ENCODE results near the gene PKIG. TPM values are rescaled to one million over a fixed set of nuclear protein-coding genes. Genes with fewer than 3 reads are reported as not detected.

Gene PKIG
- total and polyA plus RNA-seq, 10 of the 15 experiments (the other 5 are each of a cell fraction or from before 2014, with no cell fraction given), result 5.7 to 82.3 (median 39.7) TPM

DNA sequence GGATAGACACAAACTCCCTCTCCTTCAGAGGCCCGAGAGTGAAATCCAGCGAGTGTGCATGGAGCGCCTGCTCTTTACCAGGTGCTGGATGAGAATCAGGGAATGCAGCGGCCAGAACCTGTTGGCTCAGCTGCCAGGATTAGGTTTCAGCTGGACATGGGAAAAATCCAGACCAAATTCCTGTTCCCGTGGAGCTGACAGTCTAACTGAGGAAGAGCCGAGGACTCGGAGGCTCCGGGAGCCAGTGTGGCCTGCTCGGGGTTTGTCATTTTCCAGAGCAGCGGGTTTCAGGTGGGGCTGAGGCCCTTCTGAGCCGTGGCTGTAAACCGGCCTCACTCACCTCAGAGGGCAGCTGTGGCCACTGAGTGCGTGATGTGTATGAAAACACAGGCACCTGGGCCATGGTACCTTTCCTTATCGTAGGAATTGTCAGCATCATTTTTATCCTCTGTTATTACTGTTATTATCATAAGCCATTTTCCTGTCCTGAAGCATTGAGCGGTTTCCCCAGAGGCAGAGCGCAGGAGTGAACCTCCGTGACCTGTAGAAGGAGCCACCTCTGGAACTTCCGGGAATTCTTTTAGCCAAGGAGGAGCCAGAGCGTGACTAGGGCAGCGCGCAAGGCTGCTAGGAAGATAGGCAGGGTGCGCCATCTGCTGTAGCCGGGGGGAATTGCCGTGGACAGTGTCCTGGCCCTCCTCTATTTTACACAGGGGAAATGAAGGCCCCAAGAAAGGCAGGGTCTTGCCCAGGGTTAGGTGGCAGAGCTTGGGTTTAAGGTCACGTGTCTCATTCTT, 27.3 kb downstream of the PKIG start (continued):
- TF ChIP-seq ZBTB4 (CRISPR knock-in tag; IDR thresholded peaks at IDR 0.05), result no peak
- TF ChIP-seq NRF1 (conservative IDR thresholded peaks at IDR 0.05; ENCODE audit: low read depth, low read length), result no peak
- no peak for TF ChIP-seq TCF3 (IDR thresholded peaks at IDR 0.05; ENCODE audit: borderline replicate concordance, insufficient read depth, low read depth, low read length)
- no peak for TF ChIP-seq HDAC6 (IDR thresholded peaks at IDR 0.05; ENCODE audit: unreplicated experiment)
- no peak for TF ChIP-seq EZH2 (IDR thresholded peaks at IDR 0.05; ENCODE audit: borderline replicate concordance, control insufficient read depth, low read depth, low read length)
- no peak for TF ChIP-seq PAX8 (IDR thresholded peaks at IDR 0.05)
- no peak for TF ChIP-seq MYC (IDR thresholded peaks at IDR 0.05; ENCODE audit: insufficient read depth, insufficient read length, insufficient replicate concordance, low read length, severe bottlenecking)
- TF ChIP-seq, protein P1, sequence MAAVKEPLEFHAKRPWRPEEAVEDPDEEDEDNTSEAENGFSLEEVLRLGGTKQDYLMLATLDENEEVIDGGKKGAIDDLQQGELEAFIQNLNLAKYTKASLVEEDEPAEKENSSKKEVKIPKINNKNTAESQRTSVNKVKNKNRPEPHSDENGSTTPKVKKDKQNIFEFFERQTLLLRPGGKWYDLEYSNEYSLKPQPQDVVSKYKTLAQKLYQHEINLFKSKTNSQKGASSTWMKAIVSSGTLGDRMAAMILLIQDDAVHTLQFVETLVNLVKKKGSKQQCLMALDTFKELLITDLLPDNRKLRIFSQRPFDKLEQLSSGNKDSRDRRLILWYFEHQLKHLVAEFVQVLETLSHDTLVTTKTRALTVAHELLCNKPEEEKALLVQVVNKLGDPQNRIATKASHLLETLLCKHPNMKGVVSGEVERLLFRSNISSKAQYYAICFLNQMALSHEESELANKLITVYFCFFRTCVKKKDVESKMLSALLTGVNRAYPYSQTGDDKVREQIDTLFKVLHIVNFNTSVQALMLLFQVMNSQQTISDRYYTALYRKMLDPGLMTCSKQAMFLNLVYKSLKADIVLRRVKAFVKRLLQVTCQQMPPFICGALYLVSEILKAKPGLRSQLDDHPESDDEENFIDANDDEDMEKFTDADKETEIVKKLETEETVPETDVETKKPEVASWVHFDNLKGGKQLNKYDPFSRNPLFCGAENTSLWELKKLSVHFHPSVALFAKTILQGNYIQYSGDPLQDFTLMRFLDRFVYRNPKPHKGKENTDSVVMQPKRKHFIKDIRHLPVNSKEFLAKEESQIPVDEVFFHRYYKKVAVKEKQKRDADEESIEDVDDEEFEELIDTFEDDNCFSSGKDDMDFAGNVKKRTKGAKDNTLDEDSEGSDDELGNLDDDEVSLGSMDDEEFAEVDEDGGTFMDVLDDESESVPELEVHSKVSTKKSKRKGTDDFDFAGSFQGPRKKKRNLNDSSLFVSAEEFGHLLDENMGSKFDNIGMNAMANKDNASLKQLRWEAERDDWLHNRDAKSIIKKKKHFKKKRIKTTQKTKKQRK (IDR thresholded peaks at IDR 0.05; ENCODE audit: low read depth, low read length), result peak; percentile 13; the same call in 1 of the 2 replicates
- TF ChIP-seq NFYA (IDR thresholded peaks at IDR 0.05; ENCODE audit: borderline replicate concordance, low read depth, low read length), result no peak
- TF ChIP-seq, protein P2, sequence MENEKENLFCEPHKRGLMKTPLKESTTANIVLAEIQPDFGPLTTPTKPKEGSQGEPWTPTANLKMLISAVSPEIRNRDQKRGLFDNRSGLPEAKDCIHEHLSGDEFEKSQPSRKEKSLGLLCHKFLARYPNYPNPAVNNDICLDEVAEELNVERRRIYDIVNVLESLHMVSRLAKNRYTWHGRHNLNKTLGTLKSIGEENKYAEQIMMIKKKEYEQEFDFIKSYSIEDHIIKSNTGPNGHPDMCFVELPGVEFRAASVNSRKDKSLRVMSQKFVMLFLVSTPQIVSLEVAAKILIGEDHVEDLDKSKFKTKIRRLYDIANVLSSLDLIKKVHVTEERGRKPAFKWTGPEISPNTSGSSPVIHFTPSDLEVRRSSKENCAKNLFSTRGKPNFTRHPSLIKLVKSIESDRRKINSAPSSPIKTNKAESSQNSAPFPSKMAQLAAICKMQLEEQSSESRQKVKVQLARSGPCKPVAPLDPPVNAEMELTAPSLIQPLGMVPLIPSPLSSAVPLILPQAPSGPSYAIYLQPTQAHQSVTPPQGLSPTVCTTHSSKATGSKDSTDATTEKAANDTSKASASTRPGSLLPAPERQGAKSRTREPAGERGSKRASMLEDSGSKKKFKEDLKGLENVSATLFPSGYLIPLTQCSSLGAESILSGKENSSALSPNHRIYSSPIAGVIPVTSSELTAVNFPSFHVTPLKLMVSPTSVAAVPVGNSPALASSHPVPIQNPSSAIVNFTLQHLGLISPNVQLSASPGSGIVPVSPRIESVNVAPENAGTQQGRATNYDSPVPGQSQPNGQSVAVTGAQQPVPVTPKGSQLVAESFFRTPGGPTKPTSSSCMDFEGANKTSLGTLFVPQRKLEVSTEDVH (IDR thresholded peaks at IDR 0.05; ENCODE audit: low read depth, partially characterized antibody), result no peak
- TF ChIP-seq MEF2B (IDR thresholded peaks at IDR 0.05; ENCODE audit: partially characterized antibody, poor library complexity, severe bottlenecking), result no peak
- no peak for TF ChIP-seq ZNF217 (IDR thresholded peaks at IDR 0.05)
- TF ChIP-seq ZNF592 (IDR thresholded peaks at IDR 0.05), result 0 out of 2 replicates have a peak, but pooled peaks have one; percentile 71
